Loucy (cell line): ENCODE data around the gene RPS6KA2.

Experiments
- H2AFZ ChIP-seq: fragments of 200-600 bp; sonication (generic); 2 replicates; pipeline ENCODE4 v1.6.0; 2016; ENCODE audit warnings: antibody characterized with exemption, mild to moderate bottlenecking, low read length, moderate library complexity
- H3F3A ChIP-seq: fragments of 200-600 bp; 2 replicates; pipeline ENCODE4 v1.6.0; 2016; ENCODE audit warnings: antibody characterized with exemption, low read depth, mild to moderate bottlenecking
- H3K27me3 ChIP-seq: fragments of 200-600 bp; sonication (generic); 2 replicates; pipeline ENCODE4 v1.6.1; 2014; ENCODE audit warnings: low read length, mild to moderate bottlenecking; ENCODE audit not compliant: insufficient read depth, poor library complexity, severe bottlenecking
- H3K36me3 ChIP-seq: fragments of 200-600 bp; sonication (generic); 2 replicates; pipeline ENCODE4 v1.6.1; 2016; ENCODE audit warnings: low read length; ENCODE audit not compliant: insufficient read depth
- H3K4me1 ChIP-seq: fragments of 200-600 bp; sonication (generic); 2 replicates; pipeline ENCODE4 v1.5.1; 2014; ENCODE audit warnings: low read length, mild to moderate bottlenecking; ENCODE audit not compliant: insufficient read depth, poor library complexity, severe bottlenecking
- H3K4me2 ChIP-seq: fragments of 200-600 bp; sonication (generic); 2 replicates; pipeline ENCODE4 v1.6.0; 2014; ENCODE audit warnings: antibody characterized with exemption, low read length, low read depth, mild to moderate bottlenecking; ENCODE audit not compliant: poor library complexity, severe bottlenecking
- H3K4me3 ChIP-seq: fragments of 200-600 bp; sonication (generic); 2 replicates; pipeline ENCODE4 v1.5.1; 2014; ENCODE audit warnings: low read length, mild to moderate bottlenecking, mixed read lengths; ENCODE audit not compliant: poor library complexity, severe bottlenecking
- H3K79me2 ChIP-seq: fragments of 200-600 bp; sonication (generic); 2 replicates; pipeline ENCODE4 v1.6.1; 2014; ENCODE audit warnings: low read length; ENCODE audit not compliant: insufficient read depth
- H3K9ac ChIP-seq: fragments of 200-600 bp; sonication (generic); 2 replicates; pipeline ENCODE4 v1.6.0; 2014; ENCODE audit warnings: mild to moderate bottlenecking, low read depth, low read length, moderate library complexity; ENCODE audit not compliant: poor library complexity, severe bottlenecking
- H3K9me2 ChIP-seq: fragments of 200-600 bp; sonication (generic); replicated peaks from 2 replicates; pipeline ENCODE4 v1.6.1; 2016; ENCODE audit warnings: low read depth, low read length, mixed read lengths
- H3K9me3 ChIP-seq: fragments of 200-600 bp; sonication (generic); 2 replicates; pipeline ENCODE4 v1.6.1; 2014; ENCODE audit warnings: mild to moderate bottlenecking, antibody characterized with exemption, low read length, low read depth; ENCODE audit not compliant: insufficient read depth
- H4K20me1 ChIP-seq: fragments of 200-600 bp; sonication (generic); 2 replicates; pipeline ENCODE4 v1.6.0; 2014; ENCODE audit warnings: antibody characterized with exemption, low read length, mild to moderate bottlenecking; ENCODE audit not compliant: insufficient read depth, poor library complexity, severe bottlenecking
- CTCF ChIP-seq: fragments of 200-600 bp; sonication (generic); conservative IDR thresholded peaks from 2 replicates; pipeline ENCODE4 v1.5.1; 2014; ENCODE audit warnings: mild to moderate bottlenecking, antibody characterized with exemption, low read length
- EZH2phosphoT487 ChIP-seq: fragments of 200-600 bp; IDR thresholded peaks from 2 replicates; pipeline ENCODE4 v1.6.1; 2018; ENCODE audit warnings: antibody characterized with exemption, mild to moderate bottlenecking, moderate library complexity, borderline replicate concordance

RPS6KA2 gene

GRCh38 chr6:166462461-166463135 lies 164.5 kb downstream of the RPS6KA2 start:
- Histone ChIP-seq H2AFZ (no peak overlapping the region), H3K4me3 (no peak overlapping the region), H3K79me2 (no peaks in the 10 kb centered on the region), H3K4me2 (no peak overlapping the region), H4K20me1 (no peaks in the 10 kb centered on the region), H3K4me1 (no peaks in the 10 kb centered on the region), H3F3A (no peaks in the 10 kb centered on the region), H3K9me3 (peaks cover 3% of the 10 kb centered on the region; the same call in 1 of the 2 replicates), H3K27me3 (no peaks in the 10 kb centered on the region), H3K9me2 (no peaks in the 10 kb centered on the region), H3K36me3 (no peaks in the 10 kb centered on the region), H3K9ac (no peak overlapping the region)
- TF ChIP-seq EZH2phosphoT487, result no peak

GRCh38 chr6:166461821-166462460 lies 165.1 kb downstream of the RPS6KA2 start:
- H3K4me3 ChIP-seq, result no peak overlapping the region
- no peaks in the 10 kb centered on the region for H3K36me3 ChIP-seq
- H3K27me3 ChIP-seq, result no peaks in the 10 kb centered on the region
- no peaks in the 10 kb centered on the region for H4K20me1 ChIP-seq
- H3K9me2 ChIP-seq, result no peaks in the 10 kb centered on the region
- TF ChIP-seq CTCF (no peak), EZH2phosphoT487 (no peak)
- no peak overlapping the region for H3K9ac ChIP-seq
- no peaks in the 10 kb centered on the region for H3K79me2 ChIP-seq
- H3K4me1 ChIP-seq, result no peaks in the 10 kb centered on the region
- H3K9me3 ChIP-seq, result peaks cover 3% of the 10 kb centered on the region; the same call in 1 of the 2 replicates
- H3K4me2 ChIP-seq, result no peak overlapping the region
- no peak overlapping the region for H2AFZ ChIP-seq
- H3F3A ChIP-seq, result no peaks in the 10 kb centered on the region

GRCh38 chr6:166460473-166461437 lies 166.3 kb downstream of the RPS6KA2 start:
- Histone ChIP-seq H3K4me3 (no peak overlapping the region), H3K4me1 (peaks cover 6% of the 10 kb centered on the region), H3F3A (no peaks in the 10 kb centered on the region), H2AFZ (no peak overlapping the region), H3K27me3 (no peaks in the 10 kb centered on the region), H3K36me3 (no peaks in the 10 kb centered on the region), H3K9me3 (peaks cover 3% of the 10 kb centered on the region; the same call in 1 of the 2 replicates), H3K4me2 (no peak overlapping the region), H3K9ac (no peak overlapping the region), H3K79me2 (no peaks in the 10 kb centered on the region), H4K20me1 (no peaks in the 10 kb centered on the region), H3K9me2 (no peaks in the 10 kb centered on the region)
- TF ChIP-seq CTCF (no peak), EZH2phosphoT487 (no peak)
